Stimulated activated CD8-positive, alpha-beta memory T cell treated with anti-CD3 and anti-CD28 coated beads, Interleukin-2, amount 100 ng/mL, for 1 hour (primary cell): ENCODE data around the gene IL1RN.

ENCODE experiments used
- DNase-seq, 2 donors: peaks; one replicate each; pipeline ENCODE4 v3.0.0-alpha.2; 2020; ENCODE audit warnings: low read depth in 2 of 2

The IL1RN gene

GRCh38 chr2:113129519-113130078 lies 2.2 kb downstream of the IL1RN start:
- DNase-seq, result no peak

GRCh38 chr2:113131352-113132185 lies 4.2 kb downstream of the IL1RN start:
- no peak for DNase-seq

GRCh38 chr2:113132414-113133021 lies 5.1 kb downstream of the IL1RN start:
- DNase-seq, result no peak

- DNase-seq, result no peak
Measured at GRCh38 chr2:113133704-113134598, 6.6 kb downstream of the IL1RN start.

- no peak for DNase-seq
Measured at GRCh38 chr2:113134717-113135116, 7.3 kb downstream of the IL1RN start.

GRCh38 chr2:113135317-113135716 lies 7.9 kb downstream of the IL1RN start:
- no peak for DNase-seq

- DNase-seq, result peak in 1 of 2 donors; percentile 17
Measured at GRCh38 chr2:113136828-113137775, 9.7 kb downstream of the IL1RN start.

- DNase-seq, result no peak
Measured at GRCh38 chr2:113137827-113138226, 10.4 kb downstream of the IL1RN start.

GRCh38 chr2:113138428-113139322 lies 11.3 kb downstream of the IL1RN start:
- peak in 1 of 2 donors; percentile 17 for DNase-seq

- no peak for DNase-seq
Measured at GRCh38 chr2:113141451-113141850, 14.1 kb downstream of the IL1RN start.

GRCh38 chr2:113142290-113142689 lies 14.9 kb downstream of the IL1RN start:
- no peak for DNase-seq

GRCh38 chr2:113144259-113144658 lies 16.9 kb downstream of the IL1RN start:
- DNase-seq, result no peak

GRCh38 chr2:113148606-113149552 lies 21.5 kb downstream of the IL1RN start:
- DNase-seq, result no peak

- DNase-seq, result no peak
Measured at GRCh38 chr2:113149553-113150257, 22.3 kb downstream of the IL1RN start.

- no peak for DNase-seq
Measured at GRCh38 chr2:113150258-113150601, 22.8 kb downstream of the IL1RN start.

- DNase-seq, result no peak
Measured at GRCh38 chr2:113155331-113155730, 27.9 kb downstream of the IL1RN start.

- DNase-seq, result no peak
Measured at GRCh38 chr2:113156278-113157117, 29.1 kb downstream of the IL1RN start.
